GM19328 (cell line): ENCODE measurements around the gene MALAT1.

Experiments used
- ATAC-seq: cut with Tn5 transposase; IDR thresholded peaks from one replicate; pipeline ENCODE4 v1.9.1; 2021; ENCODE audit warnings: mild to moderate bottlenecking, moderate library complexity; ENCODE audit not compliant: unreplicated experiment

Gene MALAT1

GRCh38 chr11:65478388-65479183 is 20.3 kb upstream of the MALAT1 start:
- ATAC-seq: no peak

- no peak for ATAC-seq
Measured at GRCh38 chr11:65479184-65480145, 19.4 kb upstream of the MALAT1 start.

- ATAC-seq: no peak
Measured at GRCh38 chr11:65482306-65482850, 16.5 kb upstream of the MALAT1 start.

- no peak for ATAC-seq
Measured at GRCh38 chr11:65485920-65486219, 13.0 kb upstream of the MALAT1 start.

- ATAC-seq: no peak
Measured at GRCh38 chr11:65486570-65487466, 12.0 kb upstream of the MALAT1 start.

DNA sequence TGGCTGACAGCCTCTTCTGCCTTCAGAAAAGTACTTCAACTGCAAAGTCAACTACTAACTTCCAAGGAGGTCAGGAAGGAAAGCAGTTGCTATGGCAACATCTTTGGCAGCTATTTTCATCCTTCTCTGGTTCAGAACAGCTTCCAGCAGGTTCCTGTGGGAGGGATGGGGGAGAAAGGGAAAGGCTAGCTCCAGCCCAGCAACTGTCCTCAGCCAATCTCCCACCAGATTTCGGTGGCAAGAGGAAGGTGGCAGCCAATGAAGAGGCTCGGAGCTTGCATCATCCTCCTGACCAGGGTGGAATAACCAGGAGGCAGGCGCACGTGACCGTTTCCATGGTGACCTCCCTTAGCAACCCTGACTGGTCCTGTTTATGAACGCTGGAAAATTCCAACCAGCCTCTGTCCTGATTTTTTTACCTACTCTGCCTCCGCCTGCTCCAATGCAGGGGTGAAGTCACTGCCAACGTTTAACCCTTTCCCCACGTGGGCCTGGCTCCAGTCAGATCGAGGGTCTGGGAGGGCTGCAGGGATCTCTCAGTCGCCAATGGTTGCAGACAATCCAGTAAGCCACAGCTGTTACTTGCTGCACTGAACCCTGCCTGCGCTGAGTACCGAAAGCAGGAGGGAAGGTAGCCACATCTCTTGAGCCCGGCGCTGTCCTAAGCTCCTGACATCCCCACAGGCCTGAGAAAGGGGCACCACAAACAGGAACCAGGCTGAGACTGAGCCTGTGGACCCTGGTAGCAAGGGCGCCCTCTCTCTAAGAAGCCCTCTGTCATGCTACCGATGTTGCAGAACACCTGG is 11.2 kb upstream of the MALAT1 start:
- ATAC-seq: no peak

DNA sequence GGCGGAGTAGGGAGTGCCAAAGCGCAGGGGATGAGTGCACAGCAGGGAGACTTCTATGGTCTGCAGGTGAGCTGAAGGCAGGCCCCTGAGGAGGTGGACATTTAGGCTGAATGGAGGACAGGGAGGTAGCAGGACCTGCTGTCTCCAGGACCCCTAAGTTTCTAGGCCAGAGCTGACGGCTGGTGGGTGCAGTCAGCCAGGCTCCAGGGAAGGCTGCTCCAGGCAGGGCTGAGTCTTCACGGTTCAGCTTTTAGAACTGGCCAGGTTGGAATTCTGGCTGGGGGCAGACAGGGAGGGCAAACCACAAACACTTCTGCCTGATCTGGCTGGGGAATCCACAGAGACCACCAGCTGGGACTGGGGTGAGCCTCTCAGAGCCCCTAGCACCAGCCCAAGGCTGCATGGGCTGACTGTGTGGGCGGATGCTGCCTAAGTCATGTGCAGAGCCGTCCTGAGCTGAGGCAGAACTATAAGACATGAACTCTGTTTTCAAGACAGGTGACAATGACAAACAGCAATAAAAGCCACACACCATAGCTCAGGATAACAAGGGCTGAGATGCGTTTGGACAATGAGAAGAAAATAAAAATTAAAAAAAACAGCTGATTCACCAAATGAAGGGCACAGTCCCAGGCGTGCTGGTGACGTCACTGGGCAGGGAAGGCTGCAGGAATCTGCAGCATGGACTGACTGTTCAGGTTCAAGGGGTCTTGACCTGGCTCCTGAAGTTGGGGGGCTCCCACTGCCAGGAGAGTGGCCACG is 10.4 kb upstream of the MALAT1 start:
- ATAC-seq: no peak

- no peak for ATAC-seq
Measured at GRCh38 chr11:65489035-65489705, 9.7 kb upstream of the MALAT1 start.

DNA sequence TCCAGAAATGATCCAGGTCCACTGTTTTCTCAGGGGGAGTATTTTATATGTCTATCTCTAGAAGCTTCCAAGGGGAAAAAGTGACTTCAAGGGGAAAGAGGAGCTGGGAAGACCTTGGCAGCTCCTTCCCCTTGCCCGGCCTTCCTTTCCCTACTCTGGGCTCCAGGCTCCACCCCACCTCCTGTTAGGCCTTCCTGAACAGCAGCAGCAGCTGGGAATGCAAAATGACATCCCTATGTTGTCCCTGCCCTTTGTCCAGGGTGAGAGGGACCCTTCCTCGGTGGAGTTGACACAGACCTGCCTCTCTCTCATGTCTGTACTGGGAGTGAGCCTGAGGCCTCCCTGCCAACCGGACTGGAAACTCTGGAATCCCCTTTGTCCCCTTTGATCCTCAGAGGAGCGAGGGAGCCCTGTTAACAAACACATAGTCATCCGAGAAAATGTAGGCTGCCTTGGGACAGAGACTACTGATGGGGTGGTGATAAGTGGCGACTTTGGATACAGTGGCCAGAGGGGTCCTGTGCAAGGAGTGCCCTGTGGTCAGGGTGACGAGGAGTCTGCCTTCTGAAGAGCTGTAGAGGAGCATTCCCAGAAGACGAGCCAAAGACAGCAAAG is 9.0 kb upstream of the MALAT1 start:
- ATAC-seq: no peak

- no peak for ATAC-seq
Measured at GRCh38 chr11:65491163-65491465, 7.7 kb upstream of the MALAT1 start.

GRCh38 chr11:65491614-65492386 is 7.0 kb upstream of the MALAT1 start:
- ATAC-seq: no peak

GRCh38 chr11:65492387-65492636 is 6.5 kb upstream of the MALAT1 start:
- ATAC-seq: no peak

- ATAC-seq: no peak
Measured at GRCh38 chr11:65492637-65493366, 6.0 kb upstream of the MALAT1 start.

- no peak for ATAC-seq
Measured at GRCh38 chr11:65493367-65494176, 5.3 kb upstream of the MALAT1 start.

GRCh38 chr11:65496304-65497140 is 2.3 kb upstream of the MALAT1 start:
- ATAC-seq: no peak
